ENCODE results near the gene SELENOS.

The SELENOS gene

DNA sequence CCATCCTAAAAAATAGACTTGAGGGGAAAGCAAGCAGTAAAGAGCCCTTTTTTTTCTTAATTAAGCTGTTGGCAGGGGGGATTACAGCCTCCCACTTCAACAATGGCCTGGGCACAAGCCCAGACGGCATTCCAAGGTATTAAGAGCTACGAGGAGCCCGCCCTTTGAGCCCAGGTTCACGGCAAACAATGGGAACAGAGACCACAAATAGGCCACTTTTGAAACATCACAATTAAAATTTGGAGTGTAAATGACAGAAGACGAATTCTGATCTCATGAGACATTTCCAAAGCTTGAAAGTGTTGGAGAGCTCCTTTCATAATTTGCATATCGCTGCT lies 34.3 kb downstream of the SELENOS start:
- H3K4me3 ChIP-seq (ENCODE audit: low read depth, low read length): no peak overlapping the region
- ChIA-PET POLR2A (interaction anchor here (1.0 kb wide), 1 partner anchor 9 kb away, joined by 9 read pairs; the partner anchor contains the start of gene CHSY1), CTCF (interaction anchor here (1.2 to 4.5 kb wide), 6 partner anchors 11 to 229 kb away, joined by 3 to 35 read pairs (median 5); no protein-coding TSS in a partner anchor)
- TF ChIP-seq, protein P1, sequence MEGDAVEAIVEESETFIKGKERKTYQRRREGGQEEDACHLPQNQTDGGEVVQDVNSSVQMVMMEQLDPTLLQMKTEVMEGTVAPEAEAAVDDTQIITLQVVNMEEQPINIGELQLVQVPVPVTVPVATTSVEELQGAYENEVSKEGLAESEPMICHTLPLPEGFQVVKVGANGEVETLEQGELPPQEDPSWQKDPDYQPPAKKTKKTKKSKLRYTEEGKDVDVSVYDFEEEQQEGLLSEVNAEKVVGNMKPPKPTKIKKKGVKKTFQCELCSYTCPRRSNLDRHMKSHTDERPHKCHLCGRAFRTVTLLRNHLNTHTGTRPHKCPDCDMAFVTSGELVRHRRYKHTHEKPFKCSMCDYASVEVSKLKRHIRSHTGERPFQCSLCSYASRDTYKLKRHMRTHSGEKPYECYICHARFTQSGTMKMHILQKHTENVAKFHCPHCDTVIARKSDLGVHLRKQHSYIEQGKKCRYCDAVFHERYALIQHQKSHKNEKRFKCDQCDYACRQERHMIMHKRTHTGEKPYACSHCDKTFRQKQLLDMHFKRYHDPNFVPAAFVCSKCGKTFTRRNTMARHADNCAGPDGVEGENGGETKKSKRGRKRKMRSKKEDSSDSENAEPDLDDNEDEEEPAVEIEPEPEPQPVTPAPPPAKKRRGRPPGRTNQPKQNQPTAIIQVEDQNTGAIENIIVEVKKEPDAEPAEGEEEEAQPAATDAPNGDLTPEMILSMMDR (IDR thresholded peaks at IDR 0.05; ENCODE audit: insufficient read depth, low read length, missing control alignments): no peak
- DNase-seq (ENCODE audit: low read depth, low spot score): no peak

DNA sequence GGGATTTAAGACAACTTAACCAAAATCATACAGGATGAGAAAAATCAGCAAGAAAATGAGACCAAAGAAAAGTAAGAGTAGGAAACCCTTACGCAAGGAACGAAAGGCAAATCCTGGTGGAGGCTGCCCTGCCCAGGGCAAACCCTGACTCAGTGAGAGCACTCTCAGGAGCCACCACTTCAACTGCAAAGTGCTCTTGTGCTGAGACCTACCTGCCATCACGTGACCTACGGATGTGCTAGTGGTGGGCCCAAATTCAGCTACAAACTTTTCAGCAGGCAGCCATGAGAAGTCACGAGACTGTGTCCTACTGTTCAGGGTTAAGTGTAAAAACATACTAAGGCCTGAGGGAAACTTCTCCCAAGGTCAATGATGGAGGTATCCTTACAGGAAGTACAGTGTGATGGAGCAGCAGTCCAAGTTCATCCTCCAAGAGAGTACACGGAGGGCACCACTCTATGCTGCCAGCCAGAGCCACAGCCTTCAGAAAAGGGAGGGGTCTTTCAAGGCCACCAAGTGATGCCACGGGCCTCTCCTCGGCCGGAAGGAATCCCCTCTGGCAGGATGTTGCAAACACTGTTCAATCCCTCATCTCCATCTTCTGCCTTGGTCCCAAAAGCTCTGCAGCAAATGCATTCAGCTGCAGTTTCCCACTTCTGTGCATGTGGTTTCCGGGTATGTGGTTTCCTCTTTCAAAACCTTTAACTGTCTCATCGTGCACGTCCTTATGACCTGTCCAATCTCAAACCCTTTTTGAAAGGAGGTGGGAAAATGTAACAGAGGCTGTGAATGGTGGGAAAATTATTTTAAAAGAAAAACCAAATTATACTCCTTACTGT lies 34.9 kb downstream of the SELENOS start:
- CTCF ChIA-PET: interaction anchor here (1.2 to 4.5 kb wide), 7 partner anchors 11 to 228 kb away, joined by 3 to 35 read pairs (median 5); no protein-coding TSS in a partner anchor
- no peak for DNase-seq (ENCODE audit: low read depth, low spot score)
- TF ChIP-seq, protein P1 (IDR thresholded peaks at IDR 0.05; ENCODE audit: insufficient read depth, low read length, missing control alignments): no peak
- H3K4me3 ChIP-seq (ENCODE audit: low read depth, low read length): no peak overlapping the region
- POLR2A ChIA-PET: interaction anchor here (1.0 kb wide), 1 partner anchor 10 kb away, joined by 9 read pairs; the partner anchor contains the start of gene CHSY1

DNA sequence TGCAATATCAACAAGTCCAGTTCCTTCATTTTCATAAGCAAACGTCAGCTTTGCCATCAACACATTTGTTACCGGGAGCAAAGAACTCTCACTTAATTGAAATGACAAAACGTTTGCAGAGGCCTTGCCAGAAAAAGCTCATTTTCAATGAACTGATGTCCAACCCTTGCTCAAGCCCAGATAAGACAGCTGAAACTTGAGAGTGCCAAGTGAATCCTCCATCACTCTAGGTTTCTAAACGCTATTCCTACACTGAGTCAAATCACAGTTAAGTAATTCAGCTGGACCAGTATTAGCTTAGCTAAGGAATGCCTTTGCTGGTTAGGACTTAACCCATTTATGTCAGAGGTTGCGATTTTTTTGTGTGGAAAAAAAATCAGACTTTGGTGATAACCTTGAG lies 36.9 kb downstream of the SELENOS start:
- POLR2A ChIA-PET: no interaction called here
- CTCF ChIA-PET: interaction anchor here (0.6 to 1.6 kb wide), 7 partner anchors 8 to 228 kb away, joined by 3 to 4 read pairs (median 3); partner anchors contain the start of gene CHSY1
- no peak for DNase-seq (ENCODE audit: low read depth, low spot score)
- no peak overlapping the region for H3K4me3 ChIP-seq (ENCODE audit: low read depth, low read length)
- TF ChIP-seq, protein P1 (IDR thresholded peaks at IDR 0.05; ENCODE audit: insufficient read depth, low read length, missing control alignments): no peak

DNA sequence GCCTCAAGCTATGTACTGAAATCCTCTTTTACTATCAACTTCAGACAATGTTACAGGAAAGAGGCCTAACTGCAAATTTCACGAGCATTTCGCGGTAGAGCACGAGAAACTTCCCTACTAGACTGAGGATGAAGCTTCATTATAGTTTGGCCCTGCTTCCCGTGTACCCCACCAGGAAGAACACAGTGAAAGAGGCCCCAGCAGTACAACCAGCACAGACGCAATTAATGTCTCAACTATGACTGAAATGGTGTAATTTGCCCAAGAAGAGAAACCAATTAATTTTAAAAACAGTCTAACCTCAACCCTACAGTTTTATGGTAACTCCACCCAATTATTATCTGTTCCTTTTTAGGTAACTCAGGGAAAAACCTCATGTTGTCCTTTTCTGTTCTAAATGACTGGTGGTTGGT lies 37.6 kb downstream of the SELENOS start:
- TF ChIP-seq, protein P1 (IDR thresholded peaks at IDR 0.05; ENCODE audit: insufficient read depth, low read length, missing control alignments): no peak
- ChIA-PET CTCF (interaction anchor here (1.1 to 1.6 kb wide), 4 partner anchors 9 to 228 kb away, joined by 3 read pairs; no protein-coding TSS in a partner anchor), POLR2A (no interaction called here)
- no peak for DNase-seq (ENCODE audit: low read depth, low spot score)
- H3K4me3 ChIP-seq (ENCODE audit: low read depth, low read length): no peak overlapping the region

DNA sequence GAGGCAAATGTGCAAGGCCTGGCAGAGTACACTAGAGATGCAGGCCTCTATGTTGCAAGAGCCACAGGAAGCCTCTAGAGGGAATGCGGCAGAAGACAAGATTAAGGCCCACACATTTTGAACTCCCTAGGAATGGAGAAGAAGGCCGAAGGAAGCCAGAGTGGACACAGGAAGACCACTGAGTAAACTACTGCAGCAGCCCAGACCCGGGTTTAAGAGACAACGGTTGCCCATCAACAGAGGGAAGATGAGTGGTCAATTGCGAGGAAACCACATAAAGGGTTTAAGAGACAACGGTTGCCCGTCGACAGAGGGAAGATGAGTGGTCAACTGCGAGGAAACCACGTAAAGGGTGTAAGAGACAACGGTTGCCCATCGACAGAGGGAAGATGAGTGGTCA lies 40.0 kb downstream of the SELENOS start:
- CTCF ChIA-PET: interaction anchor here (0.6 kb wide), 1 partner anchor 8 kb away, joined by 3 read pairs; no protein-coding TSS in a partner anchor
- TF ChIP-seq, protein P1 (IDR thresholded peaks at IDR 0.05; ENCODE audit: insufficient read depth, low read length, missing control alignments): no peak
- no peak for DNase-seq (ENCODE audit: low read depth, low spot score)
- POLR2A ChIA-PET: no interaction called here
- H3K4me3 ChIP-seq (ENCODE audit: low read depth, low read length): no peak overlapping the region

DNA sequence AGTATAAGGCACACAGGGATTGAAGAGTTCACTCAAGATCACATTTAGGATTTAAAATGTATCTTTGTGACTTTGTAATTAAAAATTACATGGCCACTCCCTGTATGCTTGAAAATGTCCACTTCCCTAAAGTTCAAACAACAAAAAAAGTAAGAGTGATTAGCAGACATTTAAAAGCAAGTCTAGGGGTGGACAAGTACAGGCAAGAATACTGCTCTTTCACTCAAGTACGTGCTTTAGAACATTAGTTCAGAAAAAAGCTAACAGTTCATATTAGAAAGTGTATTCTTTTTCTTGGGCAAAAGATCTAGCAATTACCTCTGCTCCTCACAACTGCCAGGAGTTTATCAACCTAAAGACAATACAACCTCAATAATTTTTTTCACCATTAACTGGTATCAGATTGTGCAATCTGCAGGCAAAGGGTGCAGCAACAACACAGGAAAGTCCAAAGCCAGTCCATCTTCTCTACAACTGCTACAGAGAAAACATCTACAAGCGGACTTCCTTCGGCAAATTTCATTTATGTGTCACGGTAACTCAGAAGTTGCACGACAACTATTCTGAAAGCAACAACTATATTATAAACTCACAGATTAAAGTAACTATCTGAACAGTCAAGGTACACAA lies 43.5 kb downstream of the SELENOS start:
- no peak overlapping the region for H3K4me3 ChIP-seq (ENCODE audit: low read depth, low read length)
- TF ChIP-seq, protein P1 (IDR thresholded peaks at IDR 0.05; ENCODE audit: insufficient read depth, low read length, missing control alignments): no peak
- ChIA-PET POLR2A (no interaction called here), CTCF (no interaction called here)
- no peak for DNase-seq (ENCODE audit: low read depth, low spot score)

All from AG04449 (cell line).